Keratinocyte (primary cell): ENCODE results near the gene PCNX1.

Experiments used
- EZH2 ChIP-seq: IDR thresholded peaks from one replicate; pipeline ENCODE4 v1.6.1; 2012; ENCODE audit warnings: inconsistent platforms, mild to moderate bottlenecking, low read length, moderate library complexity
- TF ChIP-seq, protein P1 (sequence below), 3 experiments: IDR thresholded peaks in 1 of 3; conservative IDR thresholded peaks in 1 of 3; optimal IDR thresholded peaks in 1 of 3; 2 replicates in 2 of 3; 3 replicates in 1 of 3; pipeline versions ENCODE3 to v1.5.1; 2011; ENCODE audit warnings: low read length in 3 of 3, mild to moderate bottlenecking in 3 of 3, moderate library complexity in 2 of 3, control low read depth in 1 of 3, inconsistent platforms in 1 of 3; ENCODE audit not compliant: insufficient read depth in 2 of 3; ENCODE audit errors: extremely low read depth in 1 of 3

DNA sequence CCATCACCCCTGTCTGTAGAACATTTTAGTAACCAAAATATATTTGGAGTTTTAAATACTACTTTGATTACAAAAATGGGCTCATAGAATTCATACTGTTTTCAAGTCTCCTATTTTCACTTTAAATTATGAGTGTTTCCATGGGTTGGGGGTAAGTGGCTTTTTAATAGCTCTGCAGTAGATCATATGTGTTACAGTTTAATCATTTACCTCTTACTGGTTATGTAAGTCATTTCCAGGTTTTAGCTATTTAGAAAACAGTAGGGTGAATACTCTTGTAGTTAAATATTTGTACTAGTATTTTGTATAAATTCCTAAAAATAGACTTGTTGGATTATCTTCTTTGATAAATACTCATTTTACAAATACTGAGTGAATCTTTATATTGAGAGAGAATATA, 8.2 kb downstream of the PCNX1 start:
- TF ChIP-seq, protein P1, sequence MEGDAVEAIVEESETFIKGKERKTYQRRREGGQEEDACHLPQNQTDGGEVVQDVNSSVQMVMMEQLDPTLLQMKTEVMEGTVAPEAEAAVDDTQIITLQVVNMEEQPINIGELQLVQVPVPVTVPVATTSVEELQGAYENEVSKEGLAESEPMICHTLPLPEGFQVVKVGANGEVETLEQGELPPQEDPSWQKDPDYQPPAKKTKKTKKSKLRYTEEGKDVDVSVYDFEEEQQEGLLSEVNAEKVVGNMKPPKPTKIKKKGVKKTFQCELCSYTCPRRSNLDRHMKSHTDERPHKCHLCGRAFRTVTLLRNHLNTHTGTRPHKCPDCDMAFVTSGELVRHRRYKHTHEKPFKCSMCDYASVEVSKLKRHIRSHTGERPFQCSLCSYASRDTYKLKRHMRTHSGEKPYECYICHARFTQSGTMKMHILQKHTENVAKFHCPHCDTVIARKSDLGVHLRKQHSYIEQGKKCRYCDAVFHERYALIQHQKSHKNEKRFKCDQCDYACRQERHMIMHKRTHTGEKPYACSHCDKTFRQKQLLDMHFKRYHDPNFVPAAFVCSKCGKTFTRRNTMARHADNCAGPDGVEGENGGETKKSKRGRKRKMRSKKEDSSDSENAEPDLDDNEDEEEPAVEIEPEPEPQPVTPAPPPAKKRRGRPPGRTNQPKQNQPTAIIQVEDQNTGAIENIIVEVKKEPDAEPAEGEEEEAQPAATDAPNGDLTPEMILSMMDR (optimal IDR thresholded peaks at IDR 0.05 in 1 of 3, IDR thresholded peaks at IDR 0.05 in 1 of 3, conservative IDR thresholded peaks at IDR 0.05 in 1 of 3; ENCODE audit: extremely low read depth in 1 of 3, insufficient read depth in 2 of 3, low read length in 3 of 3), result no peak
- no peak for TF ChIP-seq EZH2
